Measurements from ENCODE around the gene TTC1.

The TTC1 gene

DNA sequence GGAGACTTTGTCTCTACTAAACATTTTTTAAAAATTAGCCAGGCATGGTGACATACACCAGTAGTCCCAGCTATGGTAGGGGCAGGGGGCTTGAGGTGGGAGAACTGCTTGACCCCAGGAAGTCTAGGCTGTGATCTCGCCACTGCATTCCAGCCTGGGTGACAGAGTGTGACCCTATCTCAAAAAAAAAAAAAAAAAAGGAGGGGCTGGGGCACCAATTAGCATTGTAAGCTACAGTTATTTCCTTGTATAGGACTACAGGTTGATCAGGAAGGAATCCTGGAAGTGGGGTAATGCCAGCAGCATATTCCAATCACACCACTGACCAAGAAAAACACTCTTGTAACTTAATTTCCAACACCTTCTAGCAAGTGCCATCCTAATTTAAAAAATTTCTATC is 78.3 kb downstream of the TTC1 start:
- TF ChIP-seq, protein P1, sequence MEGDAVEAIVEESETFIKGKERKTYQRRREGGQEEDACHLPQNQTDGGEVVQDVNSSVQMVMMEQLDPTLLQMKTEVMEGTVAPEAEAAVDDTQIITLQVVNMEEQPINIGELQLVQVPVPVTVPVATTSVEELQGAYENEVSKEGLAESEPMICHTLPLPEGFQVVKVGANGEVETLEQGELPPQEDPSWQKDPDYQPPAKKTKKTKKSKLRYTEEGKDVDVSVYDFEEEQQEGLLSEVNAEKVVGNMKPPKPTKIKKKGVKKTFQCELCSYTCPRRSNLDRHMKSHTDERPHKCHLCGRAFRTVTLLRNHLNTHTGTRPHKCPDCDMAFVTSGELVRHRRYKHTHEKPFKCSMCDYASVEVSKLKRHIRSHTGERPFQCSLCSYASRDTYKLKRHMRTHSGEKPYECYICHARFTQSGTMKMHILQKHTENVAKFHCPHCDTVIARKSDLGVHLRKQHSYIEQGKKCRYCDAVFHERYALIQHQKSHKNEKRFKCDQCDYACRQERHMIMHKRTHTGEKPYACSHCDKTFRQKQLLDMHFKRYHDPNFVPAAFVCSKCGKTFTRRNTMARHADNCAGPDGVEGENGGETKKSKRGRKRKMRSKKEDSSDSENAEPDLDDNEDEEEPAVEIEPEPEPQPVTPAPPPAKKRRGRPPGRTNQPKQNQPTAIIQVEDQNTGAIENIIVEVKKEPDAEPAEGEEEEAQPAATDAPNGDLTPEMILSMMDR (IDR thresholded peaks at IDR 0.05), result no peak

DNA sequence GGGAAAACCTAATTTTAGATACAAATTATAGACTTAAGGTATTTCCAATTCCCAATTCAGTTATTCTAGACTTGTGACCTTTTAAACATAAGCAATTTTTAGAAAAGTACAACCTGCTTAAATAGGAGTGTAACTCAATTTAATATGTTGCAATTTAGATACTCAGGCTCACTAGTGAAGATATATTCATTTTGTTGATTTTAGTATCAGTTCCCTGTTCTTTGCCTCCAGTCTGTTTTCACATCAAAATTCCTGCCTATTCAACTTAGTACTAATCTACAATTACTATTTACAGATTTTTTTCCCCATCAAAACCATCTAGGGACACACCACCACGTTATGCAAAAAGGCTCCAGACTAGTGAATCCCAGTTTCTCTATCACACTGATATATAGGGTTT is 79.9 kb downstream of the TTC1 start:
- Histone ChIP-seq H3K4me1 (peaks cover 0 to 4% (median under 1%) of the 10 kb centered on the region in 4 donors), H3K27ac (no peak overlapping the region), H3K36me3 (peaks cover 17 to 19% (median 18%) of the 10 kb centered on the region in 3 donors), H3K9me3 (no peaks in the 10 kb centered on the region), H3K4me3 (no peak overlapping the region), H3K27me3 (no peaks in the 10 kb centered on the region)
- DNase-seq, result no peak
- TF ChIP-seq, protein P1 (IDR thresholded peaks at IDR 0.05), result no peak
- intact Hi-C loops (cut with DNase I; ENCODE audit: low total_unique reads), result no loop called here

More for the DNA sequence above, 78.3 kb downstream of the TTC1 start:
- Histone ChIP-seq H3K27me3 (no peaks in the 10 kb centered on the region), H3K36me3 (peaks cover 2 to 3% (median 2%) of the 10 kb centered on the region in 3 donors), H3K4me3 (no peak overlapping the region), H3K9me3 (no peaks in the 10 kb centered on the region), H3K4me1 (peaks cover 0 to 18% (median 14%) of the 10 kb centered on the region in 4 donors), H3K27ac (no peak overlapping the region)
- intact Hi-C loops (cut with DNase I; ENCODE audit: low total_unique reads), result no loop called here
- DNase-seq, result no peak

DNA sequence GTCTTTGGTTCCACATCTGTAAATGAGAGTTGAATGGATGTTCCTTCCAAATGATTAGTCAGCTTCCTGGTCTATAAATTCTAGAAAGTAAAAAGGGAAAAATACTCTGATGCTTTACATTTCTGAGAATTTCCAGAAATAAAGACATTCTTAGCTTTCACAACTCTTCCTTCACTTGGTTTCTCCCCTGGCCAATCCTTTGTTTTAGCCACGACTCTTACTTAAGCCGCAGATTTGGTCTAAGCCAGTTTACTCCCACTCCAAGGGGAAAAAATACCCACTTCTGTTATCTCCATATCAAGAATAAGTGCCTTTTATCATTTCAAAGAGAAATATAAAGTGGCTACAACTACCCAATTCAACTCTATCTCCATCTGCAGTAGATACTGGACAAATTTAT is 80.6 kb downstream of the TTC1 start:
- no peak for DNase-seq
- H3K36me3 ChIP-seq, result peaks cover 18 to 19% (median 19%) of the 10 kb centered on the region in 3 donors
- H3K27ac ChIP-seq, result no peak overlapping the region
- H3K4me3 ChIP-seq, result no peak overlapping the region
- intact Hi-C loops (cut with DNase I; ENCODE audit: low total_unique reads), result no loop called here
- TF ChIP-seq, protein P1 (IDR thresholded peaks at IDR 0.05), result no peak
- no peaks in the 10 kb centered on the region for H3K9me3 ChIP-seq
- H3K4me1 ChIP-seq, result peaks cover 0 to 7% (median 2%) of the 10 kb centered on the region in 4 donors
- no peaks in the 10 kb centered on the region for H3K27me3 ChIP-seq

DNA sequence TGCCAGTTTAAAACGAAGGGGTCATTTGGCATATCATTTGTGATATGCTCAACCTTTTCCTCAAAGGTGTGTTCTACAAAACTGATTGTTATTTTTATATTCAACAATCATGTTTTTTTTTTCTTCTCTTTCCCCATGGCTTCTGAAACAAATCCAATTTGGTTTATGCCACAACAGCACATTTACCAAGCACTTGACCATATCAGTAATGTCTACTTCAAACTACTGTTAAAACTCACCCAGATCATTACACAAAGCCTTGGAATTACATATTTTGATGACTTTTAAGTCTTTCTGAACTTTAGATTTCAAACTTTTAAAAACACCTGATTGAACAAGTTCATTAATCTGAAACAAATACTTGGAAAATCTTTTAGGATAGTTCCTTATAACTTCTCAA is 81.1 kb downstream of the TTC1 start:
- no peaks in the 10 kb centered on the region for H3K9me3 ChIP-seq
- TF ChIP-seq, protein P1 (IDR thresholded peaks at IDR 0.05), result no peak
- DNase-seq, result no peak
- H3K4me3 ChIP-seq, result no peak overlapping the region
- intact Hi-C loops (cut with DNase I; ENCODE audit: low total_unique reads), result no loop called here
- H3K27ac ChIP-seq, result no peak overlapping the region
- H3K36me3 ChIP-seq, result peaks cover 18 to 19% (median 19%) of the 10 kb centered on the region in 3 donors
- H3K27me3 ChIP-seq, result no peaks in the 10 kb centered on the region
- peaks cover 0 to 9% (median 2%) of the 10 kb centered on the region in 4 donors for H3K4me1 ChIP-seq

DNA sequence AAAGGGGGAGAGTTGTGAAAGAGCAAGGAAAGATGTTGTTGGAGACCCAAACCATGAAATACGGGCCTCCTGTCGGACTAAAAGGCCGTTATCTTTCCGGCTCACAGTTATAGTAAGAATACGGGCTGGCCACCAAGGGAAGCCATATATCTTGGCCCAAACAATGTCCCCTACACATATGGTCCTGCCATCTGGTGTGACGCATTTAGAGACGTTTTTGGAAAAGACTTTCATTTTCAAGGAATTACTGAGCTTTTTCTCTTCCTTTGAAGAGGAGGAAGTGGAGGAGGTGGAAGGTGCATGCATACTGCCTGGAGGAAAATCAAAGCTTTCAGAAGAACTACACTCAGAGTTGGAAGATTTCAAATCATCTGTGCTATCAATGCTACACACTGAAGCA is 83.6 kb downstream of the TTC1 start:
- Histone ChIP-seq H3K27me3 (no peaks in the 10 kb centered on the region), H3K4me1 (peaks cover 0 to 9% (median 2%) of the 10 kb centered on the region in 4 donors), H3K36me3 (peaks cover 19 to 21% (median 19%) of the 10 kb centered on the region in 3 donors), H3K9me3 (no peaks in the 10 kb centered on the region), H3K27ac (no peak overlapping the region), H3K4me3 (no peak overlapping the region)
- TF ChIP-seq, protein P1 (IDR thresholded peaks at IDR 0.05), result no peak
- intact Hi-C loops (cut with DNase I; ENCODE audit: low total_unique reads), result no loop called here
- DNase-seq, result no peak
